ENCODE measurements around the gene IL5RA. TPM values are rescaled to one million over a fixed set of nuclear protein-coding genes. Genes with fewer than 3 reads are reported as not detected.

IL5RA gene
- total RNA-seq, 4 donors from 2014 or later, result 0.15 to 0.81 (median 0.72) TPM; not detected in 1

GRCh38 chr3:3145831-3146230, 35.7 kb upstream of the IL5RA start:
- H3K36me3 ChIP-seq, result peaks cover 6 to 95% of the 10 kb centered on the region in 2 donors
- H3K4me1 ChIP-seq, result no peaks in the 10 kb centered on the region
- H3K27me3 ChIP-seq, result no peaks in the 10 kb centered on the region
- WGBS, 2 donors (ENCODE audit: low coverage in 1 of 2), result 74 to 85% methylated on average over 6 to 7 of the region's 8 CpGs
- no peak overlapping the region for H3K4me3 ChIP-seq
- no peak for ATAC-seq
- no peaks in the 10 kb centered on the region for H3K9me3 ChIP-seq
- H3K27ac ChIP-seq, result no peak overlapping the region
- TF ChIP-seq POLR2AphosphoS5 (IDR thresholded peaks at IDR 0.05), result no peak
- TF ChIP-seq POLR2A (IDR thresholded peaks at IDR 0.05), result no peak
- no peak for TF ChIP-seq CTCF (IDR thresholded peaks at IDR 0.05)
- TF ChIP-seq EP300 (IDR thresholded peaks at IDR 0.05), result no peak

GRCh38 chr3:3141939-3142338, 31.8 kb upstream of the IL5RA start:
- ATAC-seq, result no peak
- no peaks in the 10 kb centered on the region for H3K4me1 ChIP-seq
- H3K27me3 ChIP-seq, result no peaks in the 10 kb centered on the region
- no peaks in the 10 kb centered on the region for H3K9me3 ChIP-seq
- H3K27ac ChIP-seq, result no peak overlapping the region
- TF ChIP-seq POLR2A (IDR thresholded peaks at IDR 0.05), result no peak
- no peak for TF ChIP-seq CTCF (IDR thresholded peaks at IDR 0.05)
- no peak for TF ChIP-seq POLR2AphosphoS5 (IDR thresholded peaks at IDR 0.05)
- no peak for TF ChIP-seq EP300 (IDR thresholded peaks at IDR 0.05)
- no peak overlapping the region for H3K4me3 ChIP-seq
- peaks cover 3 to 95% of the 10 kb centered on the region in 2 donors for H3K36me3 ChIP-seq

- WGBS, 2 donors (ENCODE audit: low coverage in 1 of 2), result 87 to 88% methylated on average over 6 of the region's 6 CpGs
- ATAC-seq, result no peak
- Histone ChIP-seq H3K4me3 (no peak overlapping the region), H3K27me3 (no peaks in the 10 kb centered on the region), H3K27ac (no peak overlapping the region), H3K4me1 (no peaks in the 10 kb centered on the region), H3K36me3 (peaks cover 0 to 71% of the 10 kb centered on the region in 2 donors), H3K9me3 (no peaks in the 10 kb centered on the region)
- no peak for TF ChIP-seq CTCF (IDR thresholded peaks at IDR 0.05)
- no peak for TF ChIP-seq POLR2AphosphoS5 (IDR thresholded peaks at IDR 0.05)
- TF ChIP-seq EP300 (IDR thresholded peaks at IDR 0.05), result no peak
- TF ChIP-seq POLR2A (IDR thresholded peaks at IDR 0.05), result no peak
Observed at GRCh38 chr3:3137526-3137925, 27.4 kb upstream of the IL5RA start.

- TF ChIP-seq POLR2A (IDR thresholded peaks at IDR 0.05), result no peak
- TF ChIP-seq POLR2AphosphoS5 (IDR thresholded peaks at IDR 0.05), result no peak
- TF ChIP-seq CTCF (IDR thresholded peaks at IDR 0.05), result no peak
- TF ChIP-seq EP300 (IDR thresholded peaks at IDR 0.05), result no peak
- no peak overlapping the region for H3K27ac ChIP-seq
- H3K4me3 ChIP-seq, result no peak overlapping the region
- H3K9me3 ChIP-seq, result no peaks in the 10 kb centered on the region
- H3K27me3 ChIP-seq, result no peaks in the 10 kb centered on the region
- H3K36me3 ChIP-seq, result peaks cover 0 to 60% of the 10 kb centered on the region in 2 donors
- H3K4me1 ChIP-seq, result no peaks in the 10 kb centered on the region
- WGBS, 2 donors (ENCODE audit: low coverage in 1 of 2), result 80 to 95% methylated on average over 3 to 4 of the region's 4 CpGs
- ATAC-seq, result no peak
Observed at GRCh38 chr3:3134750-3135448, 24.7 kb upstream of the IL5RA start.

- Histone ChIP-seq H3K27ac (no peak overlapping the region), H3K4me3 (no peak overlapping the region), H3K27me3 (no peaks in the 10 kb centered on the region), H3K9me3 (no peaks in the 10 kb centered on the region), H3K4me1 (peaks cover 0 to 12% (median 0%) of the 10 kb centered on the region in 3 donors), H3K36me3 (peaks cover 0 to 58% of the 10 kb centered on the region in 2 donors)
- WGBS, 2 donors (ENCODE audit: low coverage in 1 of 2), result 73 to 80% methylated on average over 1 to 5 of the region's 6 CpGs
- TF ChIP-seq POLR2AphosphoS5 (IDR thresholded peaks at IDR 0.05) (no peak), EP300 (IDR thresholded peaks at IDR 0.05) (no peak), POLR2A (IDR thresholded peaks at IDR 0.05) (no peak), CTCF (IDR thresholded peaks at IDR 0.05) (no peak)
- ATAC-seq, result no peak
Observed at GRCh38 chr3:3133500-3133899, 23.3 kb upstream of the IL5RA start.

Data from gastroesophageal sphincter (tissue), 4 donors.